Mucosa of descending colon (tissue), 3 donors: ENCODE results near the gene NAT8L. TPM values are rescaled to one million over a fixed set of nuclear protein-coding genes. Genes with fewer than 3 reads are reported as not detected.

Experiments used
- ATAC-seq: fragments of 200-7000 bp; cut with Tn5 transposase; one replicate; pipeline ENCODE4 v1.9.1; 2020; ENCODE audit warnings: mild to moderate bottlenecking, moderate library complexity
- DNase-seq, 3 donors: peaks; one replicate each; pipeline ENCODE4 v3.0.0-alpha.2; 2020
- H3K36me3 ChIP-seq: fragments of 200-600 bp; one replicate; pipeline ENCODE4 v1.8.0; 2021; ENCODE audit warnings: low read depth, mild to moderate bottlenecking
- H3K4me1 ChIP-seq: fragments of 200-600 bp; one replicate; pipeline ENCODE4 v1.8.0; 2021; ENCODE audit warnings: low read depth, mild to moderate bottlenecking
- H3K4me3 ChIP-seq: fragments of 200-600 bp; one replicate; pipeline ENCODE4 v1.8.0; 2021; ENCODE audit warnings: mild to moderate bottlenecking
- H3K9me3 ChIP-seq: fragments of 200-600 bp; one replicate; pipeline ENCODE4 v1.8.0; 2021; ENCODE audit warnings: mild to moderate bottlenecking
- CTCF ChIP-seq: fragments of 200-600 bp; IDR thresholded peaks from one replicate; pipeline ENCODE4 v1.8.0; 2022; ENCODE audit warnings: antibody characterized with exemption, mild to moderate bottlenecking
- intact Hi-C, 2 donors: fragments of 100-400 bp; cut with DNase I in 1 of 2; cut with micrococcal nuclease in 1 of 2; formaldehyde crosslinking; loops; one replicate each; pipeline versions ENCODE4 v1.11.0 to v1.11.1; 2022; cut with DNase I, micrococcal nuclease
- total RNA-seq, 3 donors: library from RNA; stranded (reverse); fragmentation: NEBNext Ultra II Directional in 2 of 3; extraction: Animal tissue kit (Norgen Biotek cat#: 25700) in 2 of 3; gene quantifications; one replicate each; pipeline versions ENCODE4 v1.2.1 to v1.2.4, GENCODE V29; 2021 to 2023
- donor health status: DM: no; HTN: no; CAD: no; lungs with moderate emphysema.
- donor health status: DM: no; HTN: no; CAD: no.
- donor health status: DM: no; HTN: yes; CAD: no.

Gene NAT8L
- total RNA-seq, 3 donors from 2014 or later, result 0.24 to 0.66 (median 0.26) TPM

- no peak for ATAC-seq
Measured at GRCh38 chr4:2103127-2103842, 44.2 kb downstream of the NAT8L start.

GRCh38 chr4:2103843-2104547, 44.9 kb downstream of the NAT8L start:
- Histone ChIP-seq H3K4me1 (no peaks in the 10 kb centered on the region), H3K4me3 (no peak overlapping the region), H3K9me3 (peaks cover 15% of the 10 kb centered on the region), H3K36me3 (no peaks in the 10 kb centered on the region)
- no peak for DNase-seq
- intact Hi-C loops, result no loop called here
- no peak for ATAC-seq
- TF ChIP-seq CTCF, result no peak

More at GRCh38 chr4:2103127-2103842, 44.2 kb downstream of the NAT8L start:
- no peaks in the 10 kb centered on the region for H3K4me1 ChIP-seq
- H3K9me3 ChIP-seq, result peaks cover 15% of the 10 kb centered on the region
- DNase-seq, result no peak
- no peaks in the 10 kb centered on the region for H3K36me3 ChIP-seq
- intact Hi-C loops, result no loop called here
- no peak for TF ChIP-seq CTCF
- no peak overlapping the region for H3K4me3 ChIP-seq

GRCh38 chr4:2104556-2105345, 45.6 kb downstream of the NAT8L start:
- no peak for ATAC-seq
- intact Hi-C loops, result no loop called here
- H3K9me3 ChIP-seq, result peaks cover 15% of the 10 kb centered on the region
- H3K4me1 ChIP-seq, result no peaks in the 10 kb centered on the region
- TF ChIP-seq CTCF, result no peak
- H3K4me3 ChIP-seq, result no peak overlapping the region
- DNase-seq, result no peak
- H3K36me3 ChIP-seq, result no peaks in the 10 kb centered on the region

DNA sequence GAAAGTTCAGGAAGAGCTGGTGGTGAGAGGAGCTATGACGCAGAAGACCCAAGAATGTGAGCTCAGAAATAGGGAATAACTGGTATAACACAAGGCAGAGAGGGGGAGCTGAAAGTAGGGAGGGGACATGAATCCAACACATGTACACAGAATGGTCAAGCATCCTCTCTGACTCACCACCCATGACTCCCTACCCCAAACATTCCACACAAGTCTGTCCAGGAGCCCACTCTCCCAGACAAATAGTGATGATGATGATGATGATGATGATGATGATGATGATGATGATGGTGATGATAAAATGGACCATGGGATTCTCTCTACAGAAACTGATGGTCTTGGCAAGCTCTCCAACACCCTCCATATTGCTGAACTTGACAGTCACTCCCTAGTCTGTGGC, 46.4 kb downstream of the NAT8L start:
- ATAC-seq (no peak), DNase-seq (no peak)
- Histone ChIP-seq H3K36me3 (no peaks in the 10 kb centered on the region), H3K9me3 (peaks cover 15% of the 10 kb centered on the region), H3K4me1 (no peaks in the 10 kb centered on the region), H3K4me3 (no peak overlapping the region)
- TF ChIP-seq CTCF, result no peak
- intact Hi-C loops, result no loop called here

DNA sequence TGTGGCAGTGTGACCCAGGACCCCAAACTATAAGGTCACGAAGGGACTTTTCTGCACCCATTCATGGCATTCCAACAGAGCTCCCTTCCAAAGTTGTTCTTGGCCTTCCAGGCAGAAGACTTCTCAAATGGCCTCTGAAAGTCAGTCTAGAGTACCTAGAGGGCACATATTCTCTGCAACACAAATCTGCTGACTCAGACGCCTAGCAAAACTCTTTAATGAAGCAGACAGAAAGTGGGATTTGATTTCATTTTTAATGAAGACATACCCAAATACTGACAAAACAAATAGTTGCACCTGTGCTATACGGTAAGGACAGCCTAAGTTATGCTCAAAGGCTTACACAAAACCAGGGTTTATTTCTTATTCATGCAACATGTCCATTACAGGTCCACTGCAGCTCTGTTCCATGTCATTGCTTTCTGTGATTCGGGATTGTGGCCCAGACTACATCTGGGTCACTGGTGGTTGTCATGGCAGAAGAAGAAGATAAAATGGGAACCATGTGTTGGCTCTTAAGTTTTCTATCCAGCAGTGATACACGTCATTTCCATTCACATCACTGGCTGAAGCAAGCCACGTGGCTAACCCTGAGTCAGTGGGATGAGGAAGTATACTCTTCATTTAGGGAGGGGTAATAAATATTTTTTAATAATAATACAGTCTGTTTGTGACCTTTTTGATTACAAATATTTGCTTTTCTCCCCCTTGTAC, 57.7 kb downstream of the NAT8L start:
- Histone ChIP-seq H3K36me3 (no peaks in the 10 kb centered on the region), H3K4me1 (no peaks in the 10 kb centered on the region), H3K4me3 (no peak overlapping the region), H3K9me3 (no peaks in the 10 kb centered on the region)
- DNase-seq (no peak), ATAC-seq (no peak)
- intact Hi-C loops, result no loop called here
- no peak for TF ChIP-seq CTCF
